Islet of Langerhans (tissue), 1 donor: Measurements from ENCODE around the gene BMPR1A.
"Not testable (repeated sequence)": the region's sequence is repeated elsewhere in the genome, so short reads cannot be mapped to it uniquely, and the experiment has no call there.

ENCODE experiments used
- FAIRE-seq: peaks from one replicate; lab custom pipeline; 2011; peaks lifted over from hg19 to GRCh38; lab: Jason Lieb, UNC

Gene BMPR1A

DNA sequence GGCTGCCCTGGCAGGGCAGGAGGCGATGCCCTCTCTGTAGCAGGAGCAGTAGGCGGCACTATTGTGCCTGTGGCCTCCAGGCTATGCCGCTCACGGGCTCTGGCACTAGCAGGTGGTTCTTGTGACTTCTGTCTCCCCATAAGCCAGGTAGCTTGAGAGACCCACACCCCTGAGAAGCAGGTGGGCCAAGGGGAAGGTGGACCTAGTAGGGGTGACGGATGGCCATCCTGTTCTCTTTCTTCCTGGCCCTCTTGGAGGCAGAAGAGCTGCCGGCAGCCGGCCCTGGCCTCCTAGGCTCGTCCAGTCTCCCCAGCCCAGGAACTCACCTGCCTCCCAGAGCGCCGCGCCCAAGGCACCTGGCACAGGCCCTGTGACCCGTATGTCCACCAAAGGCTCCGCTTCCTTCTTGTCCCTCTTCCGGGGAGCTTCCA, 185.6 kb downstream of the BMPR1A start:
- FAIRE-seq: no peak

DNA sequence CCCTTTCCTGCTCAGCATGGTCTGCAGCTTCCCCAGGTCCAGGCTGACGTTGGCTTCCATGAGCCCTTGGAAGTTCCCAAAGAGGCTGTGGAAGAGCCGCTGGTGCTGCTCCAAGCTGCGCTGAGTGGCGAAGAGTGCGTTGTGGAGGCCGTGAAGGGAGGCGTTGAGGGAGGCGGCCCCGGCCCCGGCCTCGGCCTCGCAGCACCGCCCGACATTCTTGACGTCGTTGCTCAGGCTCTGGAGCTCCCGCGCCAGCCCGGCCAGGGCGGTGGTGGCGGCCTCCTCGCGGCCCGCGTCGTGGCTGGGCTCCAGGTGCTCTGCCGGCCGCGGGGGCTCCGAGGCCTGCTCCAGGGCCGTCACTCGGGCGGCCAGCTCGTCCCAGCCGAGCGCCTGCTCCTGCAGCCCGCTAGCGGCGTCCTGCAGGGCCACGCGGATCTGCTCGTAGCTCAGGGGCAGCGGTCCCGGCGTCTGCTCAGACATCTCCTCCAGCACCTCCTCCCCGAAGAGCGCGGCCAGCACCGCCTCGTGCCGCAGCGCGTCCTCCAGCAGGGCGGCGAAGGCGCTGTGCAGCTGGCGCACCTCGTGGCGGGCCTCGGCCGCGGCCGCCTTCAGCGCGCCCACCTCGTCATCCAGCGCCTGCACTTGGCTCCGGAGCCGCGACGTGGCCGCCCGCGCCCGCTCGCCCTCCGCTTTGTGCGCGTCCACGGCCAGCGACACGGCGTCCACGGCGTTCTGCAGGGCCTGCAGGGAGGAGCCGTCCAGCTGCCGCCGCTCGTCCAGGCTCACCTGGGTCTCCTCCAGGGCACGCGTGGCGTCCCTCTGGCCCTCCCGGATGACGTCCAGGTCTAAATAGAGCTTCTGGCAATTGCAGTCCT, 186.3 kb downstream of the BMPR1A start:
- FAIRE-seq: no peak

DNA sequence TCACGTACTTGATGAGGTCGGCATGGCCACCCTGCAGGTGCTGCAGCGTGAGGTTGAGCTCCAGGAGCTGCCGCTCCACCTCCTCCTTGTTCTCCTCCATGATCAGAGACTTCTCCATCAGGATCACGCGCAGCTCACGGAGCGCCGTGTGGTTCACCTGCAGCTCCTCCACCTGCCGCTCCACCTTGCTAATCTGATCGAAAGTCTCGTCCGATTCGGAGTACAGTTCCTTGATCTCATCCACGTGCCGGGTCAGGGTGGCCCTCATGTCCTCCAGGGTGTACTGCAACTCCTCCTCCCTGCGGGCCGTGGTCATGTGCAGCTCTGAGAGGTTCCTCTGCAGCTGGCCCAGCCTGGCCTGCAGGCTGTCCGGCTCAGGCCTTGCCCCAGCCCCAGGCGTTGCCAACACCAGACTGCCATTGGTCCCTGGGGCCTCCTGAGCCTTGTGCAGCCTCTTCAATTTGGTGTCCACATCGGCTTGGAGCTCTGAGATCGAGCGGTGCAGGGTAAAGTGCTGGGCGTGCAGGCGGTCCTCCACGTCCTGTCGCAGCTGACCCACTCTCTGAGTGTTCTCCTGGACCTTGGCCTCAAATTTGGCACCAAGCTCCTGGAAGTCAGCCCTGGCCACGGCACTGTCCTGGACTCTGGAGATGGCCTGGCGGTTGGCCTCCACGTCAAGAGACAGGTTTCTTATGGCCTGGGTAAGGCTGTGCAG, 187.1 kb downstream of the BMPR1A start:
- no peak for FAIRE-seq

DNA sequence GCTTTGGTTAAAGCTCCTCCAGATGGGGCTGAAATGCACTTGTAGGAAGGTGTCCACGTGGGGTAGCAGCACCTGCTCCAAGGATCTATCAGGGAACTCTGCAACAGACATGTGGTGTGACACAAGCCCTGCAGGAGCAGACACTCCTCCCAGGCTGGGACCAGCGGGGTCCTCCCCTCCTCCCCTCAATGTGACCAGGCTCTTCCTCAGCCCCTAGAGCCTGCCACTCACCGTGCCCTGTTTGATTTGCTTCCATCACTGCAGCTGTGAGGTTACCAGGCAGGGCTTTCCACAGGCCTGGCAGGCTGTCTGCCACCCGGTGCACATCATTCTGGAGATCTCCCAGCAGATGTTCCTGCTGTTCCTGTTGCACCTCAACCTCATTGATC, 187.6 kb downstream of the BMPR1A start:
- no peak for FAIRE-seq

DNA sequence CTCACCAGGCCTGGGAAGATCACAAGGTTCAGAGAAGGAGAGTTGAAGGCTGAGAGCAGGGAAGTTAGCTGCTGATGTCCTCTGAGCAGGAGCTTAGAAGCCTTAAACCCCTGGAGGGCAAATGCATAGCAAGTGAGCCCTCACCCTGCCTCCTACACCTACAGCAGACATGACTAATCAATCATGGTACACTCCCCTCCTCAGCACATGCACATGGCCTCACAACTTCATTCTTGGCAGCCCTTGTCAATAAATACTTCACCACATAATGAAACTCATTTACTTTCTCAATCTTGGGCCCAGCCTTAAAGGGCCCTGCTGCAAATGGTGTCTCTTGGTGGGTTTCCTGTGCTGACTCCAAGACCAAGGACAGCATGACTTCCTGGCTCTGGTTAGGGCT, 188.1 kb downstream of the BMPR1A start:
- FAIRE-seq: no peak

DNA sequence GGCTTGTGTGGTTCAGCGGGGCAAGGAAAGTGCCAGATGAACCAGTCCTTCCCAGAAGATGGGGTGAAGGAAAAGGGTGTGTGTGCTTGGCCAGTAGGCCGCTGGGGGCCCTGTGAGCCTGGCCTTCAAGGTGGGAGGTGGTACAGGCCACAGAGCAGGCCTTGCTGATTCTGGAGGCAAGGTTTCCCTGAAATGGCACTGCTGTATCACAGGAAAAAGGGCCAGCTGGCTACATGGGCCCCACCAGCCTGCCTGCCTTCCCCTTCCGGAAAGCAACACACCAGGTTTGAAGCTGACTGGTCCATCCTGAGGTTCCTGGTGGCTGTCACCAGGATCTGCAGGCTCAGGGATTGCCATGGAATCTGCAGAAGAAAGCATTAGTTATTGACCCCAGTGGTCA, 188.5 kb downstream of the BMPR1A start:
- no peak for FAIRE-seq

DNA sequence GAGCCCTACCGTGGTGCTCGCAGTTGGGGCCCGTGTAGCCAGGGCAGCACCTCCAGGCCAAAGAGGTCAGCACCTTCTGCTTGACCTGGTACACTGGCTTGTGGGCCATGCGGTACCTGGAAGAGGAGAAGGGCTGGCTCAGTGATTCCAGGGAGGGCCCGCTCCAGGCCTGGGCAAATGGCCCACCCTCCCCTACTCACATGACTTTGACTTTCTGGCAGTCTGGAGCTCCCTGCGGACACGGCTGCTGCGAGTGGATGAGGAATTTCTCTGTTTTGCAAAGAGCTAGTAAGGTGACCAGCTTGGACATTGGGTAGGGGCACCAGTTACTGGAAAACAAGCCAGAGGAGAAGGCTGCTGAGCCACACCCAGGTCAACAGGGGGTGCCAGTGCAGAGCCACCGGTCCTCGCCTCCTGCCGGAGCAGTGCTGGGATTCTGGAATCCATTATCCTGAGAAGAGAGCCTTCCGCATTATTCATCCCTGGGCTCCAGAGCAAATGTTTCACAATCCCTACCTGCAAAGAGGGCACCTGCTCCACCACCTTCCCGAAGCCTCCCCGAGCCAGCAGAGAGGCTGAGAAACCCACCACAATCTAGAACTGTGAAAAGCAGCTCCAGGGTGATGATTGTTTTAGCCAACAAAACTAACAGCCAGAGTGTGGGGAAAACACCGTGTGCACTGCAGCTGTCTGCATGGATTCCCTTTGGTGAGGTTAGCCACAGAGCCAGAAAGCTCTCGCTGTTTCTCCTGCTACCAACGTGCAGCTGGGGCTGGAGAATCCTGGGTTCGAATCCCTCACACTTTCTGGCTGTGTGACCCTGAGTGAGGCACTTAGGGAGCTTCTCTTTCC, 189.2 kb downstream of the BMPR1A start:
- no peak for FAIRE-seq

DNA sequence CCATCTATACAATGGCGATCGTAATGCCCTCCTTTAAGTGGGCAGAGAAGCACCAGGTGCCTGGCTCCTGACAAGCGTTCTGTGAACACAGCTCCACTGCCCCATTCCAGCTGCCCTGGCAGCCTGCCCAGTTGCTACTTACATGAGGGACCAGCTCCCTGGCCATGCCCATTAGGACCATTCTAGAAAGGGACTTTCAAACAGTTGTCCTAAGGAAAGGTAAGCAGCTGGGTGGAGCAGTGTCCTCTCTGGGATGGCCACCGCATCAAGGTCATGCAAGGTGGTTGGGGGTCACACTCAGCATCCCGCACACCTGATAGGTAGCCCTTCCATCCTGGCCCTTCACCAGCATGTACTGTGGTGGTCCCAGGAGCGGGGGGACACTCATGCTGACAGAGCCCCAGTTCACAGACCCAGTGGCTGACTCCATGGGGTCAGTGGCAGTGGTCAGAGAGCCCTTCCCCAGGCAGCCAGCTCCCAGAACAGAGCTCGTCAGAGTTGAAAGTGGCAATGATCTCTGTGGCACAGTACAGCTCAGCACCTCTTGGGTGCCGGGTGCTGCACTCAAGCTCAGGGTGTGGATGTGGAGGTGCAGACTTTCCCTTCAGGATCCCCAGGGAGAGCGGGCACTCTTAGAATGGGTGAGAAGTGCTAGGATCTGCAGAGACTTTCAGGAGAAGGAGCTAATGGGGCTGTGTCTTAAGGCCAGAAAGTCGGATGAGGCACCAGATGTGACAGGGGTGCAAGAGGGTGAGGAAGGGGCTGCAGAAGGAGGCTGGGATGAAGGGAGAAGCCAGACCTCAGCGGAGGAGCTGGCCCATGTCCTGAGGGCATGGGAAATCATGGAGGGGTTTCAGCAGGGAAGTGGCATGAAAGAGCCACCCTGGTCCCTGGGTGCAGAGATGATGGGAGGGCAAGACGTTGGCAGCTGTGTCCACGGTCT, 190.1 kb downstream of the BMPR1A start:
- no peak for FAIRE-seq

DNA sequence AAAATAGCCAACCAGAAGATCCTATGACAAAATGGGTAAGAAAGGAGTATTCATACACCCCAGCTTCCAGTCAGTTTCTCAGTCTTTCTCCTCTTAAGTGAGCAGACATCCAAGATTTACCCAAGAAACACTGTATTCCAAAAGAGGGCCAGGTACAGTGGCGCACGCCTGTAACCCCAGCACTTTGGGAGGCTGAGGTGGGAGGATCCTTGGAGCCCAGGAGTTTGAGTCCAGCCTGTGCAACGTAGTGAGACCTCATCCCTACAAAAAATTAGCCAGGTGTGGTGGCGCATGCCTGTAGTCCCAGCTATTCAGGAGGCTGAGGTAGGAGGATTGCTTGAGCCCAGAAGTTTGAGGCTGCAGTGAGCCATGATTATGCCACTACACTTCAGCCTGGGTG, 191.4 kb downstream of the BMPR1A start:
- FAIRE-seq: not testable (repeated sequence)

DNA sequence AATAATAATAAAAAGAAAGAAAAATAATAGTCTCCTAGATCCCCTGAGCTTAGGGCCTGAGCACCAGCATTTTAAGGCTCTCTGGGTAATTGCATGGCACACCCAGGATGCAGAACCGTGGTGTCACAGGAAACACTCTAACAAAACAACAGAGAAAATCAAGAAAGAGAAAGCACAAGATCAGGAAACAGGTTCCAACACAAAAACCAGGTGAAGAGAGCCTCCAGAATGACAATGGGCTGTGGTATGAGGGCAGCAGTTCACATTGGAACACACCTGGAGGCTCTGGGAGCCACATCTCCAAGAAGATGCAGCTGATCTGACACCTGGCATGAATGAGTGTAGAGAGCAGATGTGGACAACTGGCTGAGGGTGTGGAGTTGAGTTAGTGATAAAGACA, 193.9 kb downstream of the BMPR1A start:
- FAIRE-seq: no peak

DNA sequence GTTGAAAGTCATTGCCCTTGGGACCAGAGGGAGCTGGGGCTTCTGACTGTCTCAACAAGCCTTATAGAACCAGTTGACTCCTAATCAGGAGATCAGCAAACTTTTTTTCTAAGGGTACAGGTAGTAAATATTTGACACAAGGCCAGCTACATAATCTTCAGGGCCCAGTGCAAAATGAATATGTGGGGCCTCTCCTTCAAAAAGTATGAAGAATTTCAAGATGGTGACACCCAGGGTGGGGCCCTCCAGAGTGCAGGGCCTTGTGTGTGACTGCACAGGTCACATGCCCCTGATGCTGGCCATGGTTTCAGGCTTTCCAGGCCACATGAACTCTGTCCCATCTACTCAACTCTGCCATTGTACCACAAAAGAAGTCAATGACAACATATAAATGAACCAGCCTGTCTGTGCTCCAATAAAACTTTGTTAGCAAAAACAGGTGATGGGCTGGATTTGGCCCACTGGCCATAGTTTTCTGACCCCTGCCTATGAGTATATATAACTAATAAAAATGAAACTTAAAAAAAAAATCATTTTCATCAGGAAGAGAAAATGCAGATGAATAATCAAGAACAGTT, 194.9 kb downstream of the BMPR1A start:
- no peak for FAIRE-seq

DNA sequence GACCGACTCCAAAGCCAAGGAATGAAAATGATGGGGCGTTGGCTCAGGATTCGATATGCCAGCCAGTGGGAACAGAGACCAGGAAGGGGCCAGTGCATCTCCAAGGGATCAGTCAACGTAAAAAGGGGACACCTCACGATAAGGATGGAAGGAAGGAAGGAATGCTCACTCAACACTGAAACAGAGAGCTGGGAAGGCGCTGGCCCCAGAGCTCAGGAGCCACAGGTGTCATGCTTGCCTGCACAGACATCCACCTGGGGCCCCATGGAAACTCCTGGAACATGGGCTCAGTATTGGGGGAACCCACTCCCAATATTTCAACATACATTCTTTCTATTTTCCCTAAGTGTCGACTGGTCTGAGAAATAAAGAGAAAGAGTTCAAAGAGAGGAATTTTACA, 195.7 kb downstream of the BMPR1A start:
- FAIRE-seq: no peak

DNA sequence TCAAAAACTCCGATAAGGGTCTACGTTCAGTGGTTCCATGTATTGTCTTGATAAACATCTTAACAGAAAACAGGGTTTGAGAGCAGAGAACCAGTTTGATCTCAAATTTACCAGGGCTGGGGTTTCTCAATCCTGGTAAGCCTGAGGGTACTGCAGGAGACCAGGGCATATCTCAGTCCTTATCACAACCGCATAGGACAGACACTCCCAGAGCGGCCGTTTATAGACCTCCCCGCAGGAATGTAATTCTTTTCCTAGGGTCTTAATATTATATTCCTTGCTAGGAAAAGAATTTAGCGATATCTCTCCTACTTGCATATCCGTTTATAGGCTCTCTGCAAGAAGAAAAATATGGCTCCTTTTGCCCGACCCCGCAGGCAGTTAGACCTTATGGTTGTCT, 196.3 kb downstream of the BMPR1A start:
- FAIRE-seq: not testable (repeated sequence)

DNA sequence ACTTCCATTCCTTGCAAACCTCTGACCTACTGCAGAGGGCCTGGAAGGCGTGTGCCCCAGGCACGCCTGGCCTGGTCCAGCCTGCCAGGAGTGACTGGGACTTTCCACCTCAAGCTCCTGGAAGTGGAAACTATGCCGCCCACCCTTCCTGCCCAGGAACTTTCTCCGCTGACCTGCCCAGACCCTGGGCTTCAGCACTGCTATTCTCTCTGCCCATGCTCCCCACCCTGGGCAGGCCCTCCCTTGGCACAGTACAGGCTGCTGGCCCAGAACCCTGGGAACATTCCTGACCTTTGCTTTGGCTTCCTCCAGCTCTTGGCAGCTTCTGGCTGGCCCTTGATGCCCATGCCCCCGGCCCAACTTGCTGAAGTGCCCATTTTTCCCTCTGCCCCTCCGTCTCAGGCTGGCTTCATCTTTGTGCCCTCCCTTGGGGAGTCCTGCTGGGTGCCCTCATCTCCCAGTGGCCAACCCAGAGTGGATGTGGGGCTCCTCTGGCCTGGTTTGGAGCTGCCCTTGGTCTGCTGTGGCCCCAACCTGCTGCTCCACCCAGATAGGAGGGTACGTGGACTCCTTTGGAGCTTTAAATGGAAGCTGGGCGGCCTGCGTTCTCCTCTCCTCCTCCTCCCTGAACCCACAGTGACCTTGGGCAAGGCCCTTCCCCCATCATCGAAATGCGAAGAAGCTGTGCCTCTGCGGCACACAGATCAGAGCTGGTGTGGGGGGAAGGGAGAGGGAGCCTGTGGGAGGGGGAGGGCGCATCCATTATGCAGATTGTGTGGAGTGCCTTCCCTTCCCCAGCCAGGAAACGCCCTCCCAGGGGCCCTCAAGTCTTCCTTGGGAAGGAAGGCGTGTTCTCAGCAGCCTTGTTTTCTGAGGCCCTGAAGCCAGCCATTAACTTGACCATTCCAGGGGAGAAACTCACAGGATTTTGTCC, 197.6 kb downstream of the BMPR1A start:
- FAIRE-seq: no peak

DNA sequence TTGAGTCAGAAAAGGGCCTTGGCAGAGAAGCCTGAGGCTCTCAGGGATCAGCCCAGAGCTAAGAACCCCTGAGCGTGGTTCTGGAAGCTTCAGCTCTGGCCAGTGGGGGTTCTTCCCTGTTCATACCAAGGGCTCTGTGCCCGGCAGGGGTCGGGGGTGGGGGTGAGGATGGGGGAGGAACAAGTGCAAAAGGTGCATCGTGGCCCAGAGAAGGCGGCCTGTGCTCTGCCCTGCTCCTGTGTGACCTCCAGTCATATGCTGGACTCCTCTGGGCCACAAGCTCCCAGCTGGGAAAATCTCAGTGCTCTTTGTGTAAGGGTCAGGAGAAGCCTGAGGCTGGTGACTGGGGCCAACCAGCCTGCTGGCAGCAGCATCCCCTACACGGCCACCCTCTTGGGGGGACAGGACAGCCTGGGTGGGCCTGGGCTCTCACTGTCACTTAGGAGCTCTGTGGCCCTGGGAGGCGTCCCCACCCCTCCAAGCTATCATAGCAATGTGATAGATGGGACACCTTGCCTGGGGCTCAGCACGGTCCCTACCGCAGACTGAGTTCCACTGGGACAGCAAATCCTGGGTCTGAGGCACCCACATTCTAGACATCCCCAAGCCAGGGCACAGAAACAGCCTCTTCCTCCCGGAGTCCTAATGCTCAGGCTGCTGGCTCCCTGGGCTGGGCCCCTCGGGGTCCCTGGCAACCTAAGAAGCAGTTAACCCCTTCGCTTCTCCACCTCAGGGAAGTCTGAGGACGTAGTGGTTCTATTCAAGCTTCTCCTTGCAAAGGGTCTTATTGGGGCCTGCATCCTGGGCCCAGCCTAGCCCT, 198.5 kb downstream of the BMPR1A start:
- no peak for FAIRE-seq

DNA sequence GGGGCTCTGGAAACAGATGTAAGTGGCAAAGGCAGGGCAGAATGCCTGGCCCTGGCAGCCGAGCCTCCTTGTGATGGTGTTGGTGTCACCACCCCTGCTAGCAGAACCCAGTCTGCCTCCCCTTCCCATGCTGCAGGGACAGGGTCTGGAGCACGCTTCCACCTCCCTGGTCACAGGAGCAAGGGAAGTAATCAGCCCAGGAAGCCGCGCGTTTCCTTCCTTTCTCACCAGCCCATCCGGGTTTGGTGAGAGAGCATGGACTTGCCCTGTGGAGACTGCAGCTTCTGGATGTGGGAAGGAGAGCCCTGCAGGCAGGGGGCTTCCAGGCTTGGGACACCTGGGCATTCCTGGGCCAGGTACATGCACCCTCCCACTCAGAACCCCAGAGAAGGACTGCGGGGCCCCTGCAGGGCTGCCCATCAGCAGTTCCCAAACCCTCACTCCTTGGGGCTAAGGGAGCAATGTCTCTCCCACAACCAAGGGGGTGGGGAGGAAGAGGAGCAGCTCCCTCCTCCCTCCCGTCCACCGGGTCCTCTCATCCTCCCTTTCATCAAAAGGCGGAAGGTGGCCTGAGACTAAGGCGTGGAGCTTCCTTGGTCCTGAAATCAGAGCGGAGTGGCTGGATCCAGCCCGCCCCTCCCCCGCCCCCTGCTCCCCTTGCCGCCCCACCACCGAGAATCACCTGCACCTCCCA, 199.2 kb downstream of the BMPR1A start:
- no peak for FAIRE-seq

DNA sequence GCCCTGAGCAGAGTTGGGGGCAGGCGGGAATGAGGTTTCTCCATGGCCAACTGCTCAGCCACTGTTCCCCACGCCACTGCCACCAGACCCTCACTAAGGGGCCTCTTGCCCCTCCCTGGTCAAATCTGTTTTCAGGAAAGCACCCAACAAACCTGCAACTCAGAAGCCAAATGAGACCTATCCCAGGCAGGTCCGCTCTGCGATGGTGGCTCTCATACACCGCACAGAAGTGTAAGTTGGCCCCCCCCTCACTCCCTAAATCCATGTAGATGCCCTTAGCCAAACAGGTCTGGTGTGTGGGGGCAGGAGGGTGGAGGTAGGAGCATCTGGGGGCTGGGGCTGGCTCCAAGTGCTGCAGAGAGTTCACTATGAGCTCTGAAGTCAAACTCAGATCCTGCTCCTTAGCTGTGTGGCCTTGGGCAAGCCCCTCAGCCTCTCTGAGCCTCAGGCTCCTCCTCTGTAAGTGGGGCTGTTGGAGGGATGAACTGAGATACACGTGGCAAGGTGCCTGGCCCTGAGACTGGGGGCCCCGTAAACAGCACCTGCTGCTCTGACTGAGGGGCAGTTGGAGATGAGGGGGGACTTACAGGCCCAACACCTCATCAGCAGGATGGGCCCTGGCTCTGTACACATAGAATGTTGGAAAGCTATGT, 199.9 kb downstream of the BMPR1A start:
- FAIRE-seq: no peak

DNA sequence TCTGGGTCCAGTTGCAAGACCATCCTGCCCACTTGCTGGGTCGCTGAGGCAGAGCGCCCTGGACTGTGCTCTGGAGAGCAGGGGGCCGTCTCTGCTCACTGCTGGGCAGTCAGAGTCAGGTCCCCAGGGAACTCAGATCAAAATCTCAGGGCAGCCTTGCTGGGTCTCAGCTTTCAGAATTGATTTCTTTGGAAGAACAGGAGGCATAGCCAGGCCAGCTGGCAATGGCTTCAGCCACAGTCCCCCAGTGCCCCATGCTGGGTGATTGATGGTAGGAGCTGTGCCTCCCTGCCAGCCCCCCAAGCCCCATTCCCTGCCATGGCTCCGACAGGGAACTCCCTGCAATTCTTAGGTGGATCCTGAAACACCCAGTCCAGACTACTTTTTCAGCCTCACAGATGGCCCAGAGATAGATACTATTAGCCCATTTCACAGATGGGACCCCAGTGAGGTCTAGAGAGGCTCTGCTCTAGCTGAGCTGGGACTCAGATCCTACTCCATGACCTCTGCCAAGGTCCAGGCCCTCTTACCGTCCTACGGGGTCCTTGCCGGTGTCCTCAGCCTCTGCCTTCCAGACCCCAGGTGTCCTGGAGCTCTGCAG, 200.5 kb downstream of the BMPR1A start:
- no peak for FAIRE-seq
